ENCODE data around the gene GPRIN1.
"Not testable (repeated sequence)": the region's sequence is repeated elsewhere in the genome, so short reads cannot be mapped to it uniquely, and the experiment has no call there.

The GPRIN1 gene

DNA sequence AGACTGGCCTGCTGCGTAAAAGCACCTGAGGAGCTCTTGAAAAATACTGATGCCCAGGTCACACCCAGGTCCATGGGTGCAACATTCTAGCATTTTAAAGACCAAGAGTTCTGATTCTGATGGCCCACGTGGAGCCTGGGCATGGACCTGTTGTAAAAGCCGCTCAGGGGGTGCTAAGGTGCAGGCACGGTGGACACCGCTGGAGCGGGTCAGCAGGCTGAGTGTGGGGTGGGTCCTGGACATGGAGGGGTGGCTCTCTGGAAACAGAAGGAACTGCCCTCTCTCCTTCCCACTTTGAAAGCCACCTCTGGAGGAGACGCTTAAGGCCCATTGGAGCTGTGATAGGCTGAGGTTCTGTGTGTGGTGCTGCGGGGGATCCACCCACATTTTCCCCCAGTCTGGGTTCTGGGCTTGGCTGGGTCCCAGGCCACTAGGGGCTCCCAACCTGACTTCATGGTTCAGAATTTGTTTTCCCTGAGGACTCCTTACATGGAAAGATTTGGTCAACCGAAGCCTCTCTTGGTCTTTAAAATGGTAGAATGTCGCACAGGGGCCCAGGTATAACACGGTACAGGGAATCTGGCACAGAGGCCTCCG is 16.6 kb downstream of the GPRIN1 start:
- Histone ChIP-seq H3K4me1 (ENCODE audit: control insufficient read depth in 1 of 2, insufficient read depth in 2 of 2, low read length in 2 of 2) (peaks cover 0 to 4% of the 10 kb centered on the region in 2 donors), H3K4me3 (ENCODE audit: low read depth in 1 of 2, low read length in 2 of 2) (no peak overlapping the region), H3K27me3 (ENCODE audit: low read depth, low read length) (no peaks in the 10 kb centered on the region), H3K9me3 (ENCODE audit: control insufficient read depth in 1 of 2, low read length in 2 of 2) (no peaks in the 10 kb centered on the region), H3K36me3 (ENCODE audit: control insufficient read depth in 1 of 2, insufficient read depth in 2 of 2, low read length in 2 of 2) (no peaks in the 10 kb centered on the region), H3K27ac (ENCODE audit: low read length) (no peak overlapping the region)

- Histone ChIP-seq H3K36me3 (ENCODE audit: control insufficient read depth in 1 of 2, insufficient read depth in 2 of 2, low read length in 2 of 2) (no peaks in the 10 kb centered on the region), H3K27ac (ENCODE audit: low read length) (no peak overlapping the region), H3K4me1 (ENCODE audit: control insufficient read depth in 1 of 2, insufficient read depth in 2 of 2, low read length in 2 of 2) (peaks cover 0 to 4% of the 10 kb centered on the region in 2 donors), H3K27me3 (ENCODE audit: low read depth, low read length) (no peaks in the 10 kb centered on the region), H3K9me3 (ENCODE audit: control insufficient read depth in 1 of 2, low read length in 2 of 2) (no peaks in the 10 kb centered on the region), H3K4me3 (ENCODE audit: low read depth in 1 of 2, low read length in 2 of 2) (no peak overlapping the region)
Observed at GRCh38 chr5:176592573-176592972, 17.4 kb downstream of the GPRIN1 start.

DNA sequence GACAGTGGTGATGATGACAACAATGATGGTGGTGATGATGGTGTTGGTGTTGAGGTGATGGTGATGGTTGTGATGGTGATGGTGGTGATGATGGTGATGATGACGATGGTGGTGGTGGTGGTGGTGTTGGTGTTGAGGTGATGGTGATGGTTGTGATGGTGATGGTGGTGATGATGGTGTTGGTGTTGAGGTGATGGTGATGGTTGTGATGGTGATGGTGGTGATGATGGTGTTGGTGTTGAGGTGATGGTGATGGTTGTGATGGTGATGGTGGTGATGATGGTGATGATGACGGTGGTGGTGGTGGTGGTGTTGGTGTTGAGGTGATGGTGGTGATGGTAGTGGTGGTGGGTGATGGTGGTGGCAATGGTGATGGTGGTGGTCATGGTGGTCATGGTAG is 18.3 kb downstream of the GPRIN1 start:
- H3K27me3 ChIP-seq (ENCODE audit: low read depth, low read length); H3K9me3 ChIP-seq (ENCODE audit: control insufficient read depth in 1 of 2, low read length in 2 of 2); H3K27ac ChIP-seq (ENCODE audit: low read length); H3K4me3 ChIP-seq (ENCODE audit: low read depth in 1 of 2, low read length in 2 of 2); H3K4me1 ChIP-seq (ENCODE audit: control insufficient read depth in 1 of 2, insufficient read depth in 2 of 2, low read length in 2 of 2); H3K36me3 ChIP-seq (ENCODE audit: control insufficient read depth in 1 of 2, insufficient read depth in 2 of 2, low read length in 2 of 2): not testable (repeated sequence)

- Histone ChIP-seq H3K4me3 (ENCODE audit: low read depth in 1 of 2, low read length in 2 of 2) (no peak overlapping the region), H3K4me1 (ENCODE audit: control insufficient read depth in 1 of 2, insufficient read depth in 2 of 2, low read length in 2 of 2) (no peaks in the 10 kb centered on the region), H3K27me3 (ENCODE audit: low read depth, low read length) (no peaks in the 10 kb centered on the region), H3K9me3 (ENCODE audit: control insufficient read depth in 1 of 2, low read length in 2 of 2) (peaks cover 8% of the 10 kb centered on the region in 2 donors), H3K36me3 (ENCODE audit: control insufficient read depth in 1 of 2, insufficient read depth in 2 of 2, low read length in 2 of 2) (no peaks in the 10 kb centered on the region), H3K27ac (ENCODE audit: low read length) (no peak overlapping the region)
Observed at GRCh38 chr5:176590035-176590717, 19.8 kb downstream of the GPRIN1 start.

- Histone ChIP-seq H3K27ac (ENCODE audit: low read length) (no peak overlapping the region), H3K36me3 (ENCODE audit: control insufficient read depth in 1 of 2, insufficient read depth in 2 of 2, low read length in 2 of 2) (no peaks in the 10 kb centered on the region), H3K27me3 (ENCODE audit: low read depth, low read length) (no peaks in the 10 kb centered on the region), H3K4me1 (ENCODE audit: control insufficient read depth in 1 of 2, insufficient read depth in 2 of 2, low read length in 2 of 2) (no peaks in the 10 kb centered on the region), H3K4me3 (ENCODE audit: low read depth in 1 of 2, low read length in 2 of 2) (no peak overlapping the region), H3K9me3 (ENCODE audit: control insufficient read depth in 1 of 2, low read length in 2 of 2) (peaks cover 12 to 17% of the 10 kb centered on the region in 2 donors)
Observed at GRCh38 chr5:176589039-176589769, 20.8 kb downstream of the GPRIN1 start.

GRCh38 chr5:176588297-176588696 is 21.7 kb downstream of the GPRIN1 start:
- no peaks in the 10 kb centered on the region for H3K27me3 ChIP-seq (ENCODE audit: low read depth, low read length)
- no peaks in the 10 kb centered on the region for H3K4me1 ChIP-seq (ENCODE audit: control insufficient read depth in 1 of 2, insufficient read depth in 2 of 2, low read length in 2 of 2)
- H3K36me3 ChIP-seq (ENCODE audit: control insufficient read depth in 1 of 2, insufficient read depth in 2 of 2, low read length in 2 of 2) = no peaks in the 10 kb centered on the region
- no peak overlapping the region for H3K4me3 ChIP-seq (ENCODE audit: low read depth in 1 of 2, low read length in 2 of 2)
- no peak overlapping the region for H3K27ac ChIP-seq (ENCODE audit: low read length)
- H3K9me3 ChIP-seq (ENCODE audit: control insufficient read depth in 1 of 2, low read length in 2 of 2) = peaks cover 12 to 23% of the 10 kb centered on the region in 2 donors

DNA sequence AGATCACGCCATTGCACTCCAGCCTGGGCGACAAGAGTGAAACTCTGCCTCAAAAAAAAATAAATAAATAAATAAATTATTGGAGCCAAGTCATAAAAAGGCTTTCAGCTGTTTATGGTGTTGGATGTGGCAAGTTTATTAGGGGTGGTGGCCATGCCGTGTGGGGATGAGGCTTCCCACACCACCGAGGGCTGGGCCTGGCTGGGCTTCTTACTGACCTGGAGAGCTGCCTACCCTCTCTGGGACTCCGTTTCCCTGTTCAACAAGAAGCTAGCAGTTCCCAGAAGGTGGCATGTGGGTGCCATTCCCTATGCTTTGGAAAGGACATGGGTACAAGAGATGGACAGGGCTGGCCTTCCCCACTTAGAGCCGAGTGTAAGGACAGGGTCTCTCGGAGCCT is 22.6 kb downstream of the GPRIN1 start:
- Histone ChIP-seq H3K27ac (ENCODE audit: low read length) (no peak overlapping the region), H3K4me1 (ENCODE audit: control insufficient read depth in 1 of 2, insufficient read depth in 2 of 2, low read length in 2 of 2) (no peaks in the 10 kb centered on the region), H3K9me3 (ENCODE audit: control insufficient read depth in 1 of 2, low read length in 2 of 2) (peaks cover 12 to 23% of the 10 kb centered on the region in 2 donors)

GRCh38 chr5:176583076-176583475 is 26.9 kb downstream of the GPRIN1 start:
- no peaks in the 10 kb centered on the region for H3K4me1 ChIP-seq (ENCODE audit: control insufficient read depth in 1 of 2, insufficient read depth in 2 of 2, low read length in 2 of 2)
- H3K36me3 ChIP-seq (ENCODE audit: control insufficient read depth in 1 of 2, insufficient read depth in 2 of 2, low read length in 2 of 2) = no peaks in the 10 kb centered on the region
- H3K27me3 ChIP-seq (ENCODE audit: low read depth, low read length) = no peaks in the 10 kb centered on the region
- no peak overlapping the region for H3K27ac ChIP-seq (ENCODE audit: low read length)
- peaks cover 12 to 23% of the 10 kb centered on the region in 2 donors for H3K9me3 ChIP-seq (ENCODE audit: control insufficient read depth in 1 of 2, low read length in 2 of 2)
- H3K4me3 ChIP-seq (ENCODE audit: low read depth in 1 of 2, low read length in 2 of 2) = no peak overlapping the region

More for the DNA sequence above, 22.6 kb downstream of the GPRIN1 start:
- Histone ChIP-seq H3K27me3 (ENCODE audit: low read depth, low read length) (no peaks in the 10 kb centered on the region), H3K4me3 (ENCODE audit: low read depth in 1 of 2, low read length in 2 of 2) (no peak overlapping the region), H3K36me3 (ENCODE audit: control insufficient read depth in 1 of 2, insufficient read depth in 2 of 2, low read length in 2 of 2) (no peaks in the 10 kb centered on the region)

- H3K27ac ChIP-seq (ENCODE audit: low read length) = no peak overlapping the region
- no peaks in the 10 kb centered on the region for H3K27me3 ChIP-seq (ENCODE audit: low read depth, low read length)
- no peaks in the 10 kb centered on the region for H3K36me3 ChIP-seq (ENCODE audit: control insufficient read depth in 1 of 2, insufficient read depth in 2 of 2, low read length in 2 of 2)
- no peak overlapping the region for H3K4me3 ChIP-seq (ENCODE audit: low read depth in 1 of 2, low read length in 2 of 2)
- H3K4me1 ChIP-seq (ENCODE audit: control insufficient read depth in 1 of 2, insufficient read depth in 2 of 2, low read length in 2 of 2) = no peaks in the 10 kb centered on the region
- peaks cover 12 to 23% of the 10 kb centered on the region in 2 donors for H3K9me3 ChIP-seq (ENCODE audit: control insufficient read depth in 1 of 2, low read length in 2 of 2)
Observed at GRCh38 chr5:176581361-176581760, 28.6 kb downstream of the GPRIN1 start.

DNA sequence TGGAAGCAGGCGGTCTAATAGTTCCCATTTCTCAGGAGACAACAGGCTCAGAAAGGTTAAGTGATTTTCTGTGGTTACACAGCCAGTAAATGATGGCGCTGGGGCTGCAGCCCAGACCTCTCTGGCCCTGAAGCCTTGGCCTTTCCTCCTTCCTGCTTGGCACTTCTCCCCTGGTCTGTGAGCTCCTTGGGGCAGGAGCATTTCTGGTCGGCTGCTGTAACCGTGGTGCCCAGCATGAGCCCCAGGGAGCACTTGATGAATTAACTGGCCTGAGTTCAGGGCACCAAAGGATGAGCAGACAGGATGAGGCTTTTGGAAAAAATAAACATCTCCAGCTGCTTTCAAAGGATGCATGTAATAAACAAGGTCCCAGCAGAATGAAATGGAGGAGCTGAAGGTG is 30.6 kb downstream of the GPRIN1 start:
- peaks cover 0 to 7% of the 10 kb centered on the region in 2 donors for H3K9me3 ChIP-seq (ENCODE audit: control insufficient read depth in 1 of 2, low read length in 2 of 2)
- H3K36me3 ChIP-seq (ENCODE audit: control insufficient read depth in 1 of 2, insufficient read depth in 2 of 2, low read length in 2 of 2) = no peaks in the 10 kb centered on the region
- H3K4me1 ChIP-seq (ENCODE audit: control insufficient read depth in 1 of 2, insufficient read depth in 2 of 2, low read length in 2 of 2) = no peaks in the 10 kb centered on the region
- no peak overlapping the region for H3K27ac ChIP-seq (ENCODE audit: low read length)
- H3K4me3 ChIP-seq (ENCODE audit: low read depth in 1 of 2, low read length in 2 of 2) = no peak overlapping the region
- H3K27me3 ChIP-seq (ENCODE audit: low read depth, low read length) = no peaks in the 10 kb centered on the region

DNA sequence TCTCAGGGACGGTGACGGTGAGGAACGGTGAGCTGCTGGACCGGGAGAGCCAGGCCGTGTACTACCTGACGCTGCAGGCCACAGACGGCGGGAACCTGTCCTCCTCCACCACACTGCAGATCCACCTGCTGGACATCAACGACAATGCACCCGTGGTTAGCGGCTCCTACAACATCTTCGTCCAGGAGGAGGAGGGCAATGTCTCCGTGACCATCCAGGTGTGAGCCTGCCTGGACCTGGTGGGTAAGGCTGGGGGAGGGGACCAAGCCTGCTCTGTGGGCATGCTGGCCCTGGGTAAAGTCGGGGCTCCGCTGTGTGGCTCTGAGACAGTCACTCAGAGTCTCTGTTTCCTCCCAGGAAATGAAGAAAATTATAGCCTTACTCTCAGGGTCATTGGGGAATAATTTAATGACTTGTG is 31.6 kb downstream of the GPRIN1 start:
- H3K4me1 ChIP-seq (ENCODE audit: control insufficient read depth in 1 of 2, insufficient read depth in 2 of 2, low read length in 2 of 2) = no peaks in the 10 kb centered on the region
- no peak overlapping the region for H3K4me3 ChIP-seq (ENCODE audit: low read depth in 1 of 2, low read length in 2 of 2)
- H3K9me3 ChIP-seq (ENCODE audit: control insufficient read depth in 1 of 2, low read length in 2 of 2) = no peaks in the 10 kb centered on the region
- no peak overlapping the region for H3K27ac ChIP-seq (ENCODE audit: low read length)
- no peaks in the 10 kb centered on the region for H3K27me3 ChIP-seq (ENCODE audit: low read depth, low read length)
- H3K36me3 ChIP-seq (ENCODE audit: control insufficient read depth in 1 of 2, insufficient read depth in 2 of 2, low read length in 2 of 2) = no peaks in the 10 kb centered on the region
